ENCODE results near the gene TRAF2.
"Not testable (repeated sequence)": the region's sequence is repeated elsewhere in the genome, so short reads cannot be mapped to it uniquely, and the experiment has no call there.

Gene TRAF2

GRCh38 chr9:136860933-136861873, 25.1 kb upstream of the TRAF2 start:
- no peak overlapping the region for H3K4me3 Mint-ChIP-seq
- no peaks in the 10 kb centered on the region for H3K36me3 Mint-ChIP-seq
- no peak overlapping the region for H3K27ac Mint-ChIP-seq

GRCh38 chr9:136861874-136862457, 24.4 kb upstream of the TRAF2 start:
- Mint-ChIP-seq H3K4me3 (no peak overlapping the region), H3K27ac (no peak overlapping the region), H3K4me1 (ENCODE audit: low read depth) (peaks cover 10% of the 10 kb centered on the region), H3K27me3 (no peaks in the 10 kb centered on the region), H3K9me3 (ENCODE audit: low read depth) (no peaks in the 10 kb centered on the region), H3K36me3 (no peaks in the 10 kb centered on the region)

More at GRCh38 chr9:136860933-136861873, 25.1 kb upstream of the TRAF2 start:
- Mint-ChIP-seq H3K27me3 (no peaks in the 10 kb centered on the region), H3K4me1 (ENCODE audit: low read depth) (peaks cover 10% of the 10 kb centered on the region), H3K9me3 (ENCODE audit: low read depth) (no peaks in the 10 kb centered on the region)

- Mint-ChIP-seq H3K36me3 (no peaks in the 10 kb centered on the region), H3K4me3 (no peak overlapping the region), H3K27ac (no peak overlapping the region), H3K27me3 (no peaks in the 10 kb centered on the region), H3K9me3 (ENCODE audit: low read depth) (no peaks in the 10 kb centered on the region), H3K4me1 (ENCODE audit: low read depth) (peaks cover 13% of the 10 kb centered on the region)
Measured at GRCh38 chr9:136862849-136863622, 23.3 kb upstream of the TRAF2 start.

GRCh38 chr9:136863623-136864273, 22.6 kb upstream of the TRAF2 start:
- Mint-ChIP-seq H3K4me3 (no peak overlapping the region), H3K9me3 (ENCODE audit: low read depth) (no peaks in the 10 kb centered on the region), H3K36me3 (no peaks in the 10 kb centered on the region), H3K4me1 (ENCODE audit: low read depth) (peaks cover 14% of the 10 kb centered on the region), H3K27ac (no peak overlapping the region), H3K27me3 (no peaks in the 10 kb centered on the region)

GRCh38 chr9:136865041-136865767, 21.1 kb upstream of the TRAF2 start:
- no peaks in the 10 kb centered on the region for H3K36me3 Mint-ChIP-seq
- no peaks in the 10 kb centered on the region for H3K27me3 Mint-ChIP-seq
- H3K9me3 Mint-ChIP-seq (ENCODE audit: low read depth), result no peaks in the 10 kb centered on the region
- H3K4me1 Mint-ChIP-seq (ENCODE audit: low read depth), result peaks cover 16% of the 10 kb centered on the region
- H3K27ac Mint-ChIP-seq, result peak overlapping the region; percentile 34
- peak overlapping the region; percentile 83 for H3K4me3 Mint-ChIP-seq

- Mint-ChIP-seq H3K4me3 (peak overlapping the region; percentile 83), H3K4me1 (ENCODE audit: low read depth) (peaks cover 16% of the 10 kb centered on the region), H3K9me3 (ENCODE audit: low read depth) (no peaks in the 10 kb centered on the region), H3K27me3 (no peaks in the 10 kb centered on the region), H3K27ac (no peak overlapping the region), H3K36me3 (no peaks in the 10 kb centered on the region)
Measured at GRCh38 chr9:136865768-136866103, 20.6 kb upstream of the TRAF2 start.

GRCh38 chr9:136866898-136867421, 19.4 kb upstream of the TRAF2 start:
- not testable (repeated sequence) for H3K36me3 Mint-ChIP-seq
- peak overlapping the region; percentile 46 for H3K27ac Mint-ChIP-seq

GRCh38 chr9:136867480-136867879, 18.8 kb upstream of the TRAF2 start:
- peak overlapping the region; percentile 71 for H3K4me3 Mint-ChIP-seq
- no peaks in the 10 kb centered on the region for H3K36me3 Mint-ChIP-seq
- peak overlapping the region; percentile 46 for H3K27ac Mint-ChIP-seq
- H3K9me3 Mint-ChIP-seq (ENCODE audit: low read depth), result no peaks in the 10 kb centered on the region
- no peaks in the 10 kb centered on the region for H3K27me3 Mint-ChIP-seq
- peaks cover 16% of the 10 kb centered on the region for H3K4me1 Mint-ChIP-seq (ENCODE audit: low read depth)

More at GRCh38 chr9:136866898-136867421, 19.4 kb upstream of the TRAF2 start:
- H3K27me3 Mint-ChIP-seq; H3K9me3 Mint-ChIP-seq (ENCODE audit: low read depth): not testable (repeated sequence)
- peaks cover 16% of the 10 kb centered on the region for H3K4me1 Mint-ChIP-seq (ENCODE audit: low read depth)
- peak overlapping the region; percentile 71 for H3K4me3 Mint-ChIP-seq

- no peak overlapping the region for H3K27ac Mint-ChIP-seq
- H3K4me3 Mint-ChIP-seq, result peak overlapping the region; percentile 71
- peaks cover 16% of the 10 kb centered on the region for H3K4me1 Mint-ChIP-seq (ENCODE audit: low read depth)
- H3K9me3 Mint-ChIP-seq (ENCODE audit: low read depth), result no peaks in the 10 kb centered on the region
- no peaks in the 10 kb centered on the region for H3K36me3 Mint-ChIP-seq
- no peaks in the 10 kb centered on the region for H3K27me3 Mint-ChIP-seq
Measured at GRCh38 chr9:136867917-136868316, 18.4 kb upstream of the TRAF2 start.

GRCh38 chr9:136868644-136869043, 17.7 kb upstream of the TRAF2 start:
- peak overlapping the region; percentile 57 for H3K4me3 Mint-ChIP-seq
- H3K36me3 Mint-ChIP-seq, result no peaks in the 10 kb centered on the region
- H3K27me3 Mint-ChIP-seq, result no peaks in the 10 kb centered on the region
- H3K27ac Mint-ChIP-seq, result no peak overlapping the region
- H3K4me1 Mint-ChIP-seq (ENCODE audit: low read depth), result peaks cover 16% of the 10 kb centered on the region
- H3K9me3 Mint-ChIP-seq (ENCODE audit: low read depth), result no peaks in the 10 kb centered on the region

- not testable (repeated sequence) for H3K27ac Mint-ChIP-seq, H3K4me3 Mint-ChIP-seq
Measured at GRCh38 chr9:136869611-136870010, 16.7 kb upstream of the TRAF2 start.

GRCh38 chr9:136875155-136875554, 11.2 kb upstream of the TRAF2 start:
- Mint-ChIP-seq H3K27ac (no peak overlapping the region), H3K36me3 (no peaks in the 10 kb centered on the region), H3K4me3 (no peak overlapping the region), H3K9me3 (ENCODE audit: low read depth) (no peaks in the 10 kb centered on the region), H3K4me1 (ENCODE audit: low read depth) (peaks cover 2% of the 10 kb centered on the region), H3K27me3 (no peaks in the 10 kb centered on the region)

More at GRCh38 chr9:136869611-136870010, 16.7 kb upstream of the TRAF2 start:
- not testable (repeated sequence) for H3K4me1 Mint-ChIP-seq (ENCODE audit: low read depth); H3K36me3 Mint-ChIP-seq; H3K27me3 Mint-ChIP-seq; H3K9me3 Mint-ChIP-seq (ENCODE audit: low read depth)

- no peak overlapping the region for H3K4me3 Mint-ChIP-seq
- peak overlapping the region; percentile 77 for H3K27ac Mint-ChIP-seq
- no peaks in the 10 kb centered on the region for H3K27me3 Mint-ChIP-seq
- peaks cover 10% of the 10 kb centered on the region for H3K4me1 Mint-ChIP-seq (ENCODE audit: low read depth)
- no peaks in the 10 kb centered on the region for H3K36me3 Mint-ChIP-seq
- H3K9me3 Mint-ChIP-seq (ENCODE audit: low read depth), result no peaks in the 10 kb centered on the region
Measured at GRCh38 chr9:136876476-136876875, 9.8 kb upstream of the TRAF2 start.

GRCh38 chr9:136880651-136881050, 5.7 kb upstream of the TRAF2 start:
- H3K9me3 Mint-ChIP-seq (ENCODE audit: low read depth), result no peaks in the 10 kb centered on the region
- H3K36me3 Mint-ChIP-seq, result no peaks in the 10 kb centered on the region
- H3K4me1 Mint-ChIP-seq (ENCODE audit: low read depth), result peaks cover 31% of the 10 kb centered on the region
- peak overlapping the region; percentile 76 for H3K27ac Mint-ChIP-seq
- H3K27me3 Mint-ChIP-seq, result no peaks in the 10 kb centered on the region
- peak overlapping the region; percentile 41 for H3K4me3 Mint-ChIP-seq

Data from activated naive CD8-positive, alpha-beta T cell (primary cell).